Gastrocnemius medialis (tissue), 4 donors: ENCODE results near the gene VSTM2L. TPM values are rescaled to one million over a fixed set of nuclear protein-coding genes. Genes with fewer than 3 reads are reported as not detected.

Source experiments
- ATAC-seq, 2 donors: fragments of 150-250 bp; one replicate each; pipeline ENCODE4 v1.9.1; 2016
- DNase-seq, 2 donors: peaks; one replicate each; pipeline ENCODE4 v3.0.0-alpha.2; 2019
- H3K27ac ChIP-seq, 4 donors: fragments of 200-600 bp; sonication (generic); 1 replicate in 1 of 4; 2 replicates in 3 of 4; pipeline ENCODE4 v1.5.1; 2016 to 2018; ENCODE audit warnings: mild to moderate bottlenecking in 2 of 4, moderate library complexity in 1 of 4
- H3K27me3 ChIP-seq, 3 donors: fragments of 200-600 bp; sonication (generic) in 2 of 3; 1 replicate in 1 of 3; 2 replicates in 2 of 3; pipeline versions ENCODE4 v1.5.1 to v1.6.0; 2016 to 2019; ENCODE audit warnings: mild to moderate bottlenecking in 1 of 3, moderate library complexity in 1 of 3
- H3K36me3 ChIP-seq, 2 donors: fragments of 200-600 bp; sonication (generic) in 1 of 2; one replicate each; pipeline ENCODE4 v1.5.1; 2017 to 2018
- H3K4me1 ChIP-seq, 2 donors: fragments of 200-600 bp; sonication (generic) in 1 of 2; one replicate each; pipeline ENCODE4 v1.5.1; 2016 to 2017; ENCODE audit warnings: mild to moderate bottlenecking in 2 of 2
- H3K4me3 ChIP-seq, 4 donors: fragments of 200-600 bp; sonication (generic) in 3 of 4; 1 replicate in 1 of 4; 2 replicates in 3 of 4; pipeline ENCODE4 v1.5.1; 2016 to 2019; ENCODE audit warnings: mild to moderate bottlenecking in 2 of 4
- H3K9me3 ChIP-seq, 3 donors: fragments of 200-600 bp; sonication (generic) in 2 of 3; 1 replicate in 1 of 3; 2 replicates in 2 of 3; pipeline ENCODE4 v1.5.1; 2016 to 2019
- POLR2A ChIP-seq, 2 donors: fragments of 450-650 bp; IDR thresholded peaks; one replicate each; pipeline ENCODE4 v1.6.1; 2017; ENCODE audit warnings: antibody characterized with exemption in 2 of 2, mild to moderate bottlenecking in 2 of 2, moderate library complexity in 2 of 2
- in situ Hi-C, 4 donors: fragments of 200-750 bp; cut with MboI; loops; one replicate each; pipeline versions ENCODE4 v1.15.0 to v1.8.0; 2017; ENCODE audit warnings: low sequenced_read_pairs in 4 of 4
- intact Hi-C: fragments of 100-400 bp; cut with DNase I; formaldehyde crosslinking; loops from one replicate; pipeline ENCODE4 v1.15.1; 2023; ENCODE audit warnings: low total_unique reads
- total RNA-seq, 4 donors: library from RNA; depleted of rRNA; stranded (reverse); fragments of >200 nt; gene quantifications; one replicate each; pipeline versions ENCODE4 v1.1.0 to v1.2.3, GENCODE V29; 2016
- TF ChIP-seq, protein P1 (sequence below), 5 experiments: fragments of 450-650 bp in 3 of 5; fragments of 200-600 bp in 2 of 5; sonication (generic) in 2 of 5; IDR thresholded peaks in 4 of 5; conservative IDR thresholded peaks in 1 of 5; 1 replicate in 4 of 5; 2 replicates in 1 of 5; pipeline ENCODE4 v1.5.1; 2016 to 2019; ENCODE audit warnings: antibody characterized with exemption in 5 of 5, mild to moderate bottlenecking in 3 of 5, moderate library complexity in 3 of 5

Gene VSTM2L
- total RNA-seq, 4 donors from 2014 or later: 1.6 to 2.6 (median 2.4) TPM; not detected in 1

DNA sequence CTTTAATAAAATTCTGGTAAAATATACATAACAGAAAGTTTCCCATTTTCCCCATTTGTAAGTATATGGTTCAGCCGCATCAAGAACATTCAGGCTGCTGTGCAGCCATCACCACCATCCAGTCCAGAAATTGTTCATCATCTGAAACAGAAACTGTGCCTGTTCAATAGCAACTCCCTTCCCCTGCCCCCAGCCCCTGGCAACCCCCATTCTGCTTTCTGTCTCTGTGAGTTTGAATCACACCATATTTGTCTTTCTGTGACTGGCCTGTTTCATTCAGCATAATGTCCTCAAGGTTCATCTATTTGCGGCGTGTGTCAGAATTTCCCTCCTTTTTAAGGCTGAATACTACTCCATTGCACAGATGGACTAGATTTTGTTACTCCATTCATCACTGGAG lies 19.1 kb downstream of the VSTM2L start:
- ATAC-seq: no peak
- Histone ChIP-seq H3K36me3 (no peaks in the 10 kb centered on the region), H3K27me3 (peaks cover 13 to 28% (median 14%) of the 10 kb centered on the region in 3 donors), H3K9me3 (no peaks in the 10 kb centered on the region), H3K4me1 (no peaks in the 10 kb centered on the region), H3K27ac (no peak overlapping the region), H3K4me3 (no peak overlapping the region)
- TF ChIP-seq POLR2A (IDR thresholded peaks at IDR 0.05): no peak
- TF ChIP-seq, protein P1, sequence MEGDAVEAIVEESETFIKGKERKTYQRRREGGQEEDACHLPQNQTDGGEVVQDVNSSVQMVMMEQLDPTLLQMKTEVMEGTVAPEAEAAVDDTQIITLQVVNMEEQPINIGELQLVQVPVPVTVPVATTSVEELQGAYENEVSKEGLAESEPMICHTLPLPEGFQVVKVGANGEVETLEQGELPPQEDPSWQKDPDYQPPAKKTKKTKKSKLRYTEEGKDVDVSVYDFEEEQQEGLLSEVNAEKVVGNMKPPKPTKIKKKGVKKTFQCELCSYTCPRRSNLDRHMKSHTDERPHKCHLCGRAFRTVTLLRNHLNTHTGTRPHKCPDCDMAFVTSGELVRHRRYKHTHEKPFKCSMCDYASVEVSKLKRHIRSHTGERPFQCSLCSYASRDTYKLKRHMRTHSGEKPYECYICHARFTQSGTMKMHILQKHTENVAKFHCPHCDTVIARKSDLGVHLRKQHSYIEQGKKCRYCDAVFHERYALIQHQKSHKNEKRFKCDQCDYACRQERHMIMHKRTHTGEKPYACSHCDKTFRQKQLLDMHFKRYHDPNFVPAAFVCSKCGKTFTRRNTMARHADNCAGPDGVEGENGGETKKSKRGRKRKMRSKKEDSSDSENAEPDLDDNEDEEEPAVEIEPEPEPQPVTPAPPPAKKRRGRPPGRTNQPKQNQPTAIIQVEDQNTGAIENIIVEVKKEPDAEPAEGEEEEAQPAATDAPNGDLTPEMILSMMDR (IDR thresholded peaks at IDR 0.05 in 4 of 5, conservative IDR thresholded peaks at IDR 0.05 in 1 of 5): no peak
- no peak for DNase-seq
- in situ Hi-C loops: loop anchor here in 1 of 4 donors (25.0 kb wide), 1 partner anchor 110 kb away; no protein-coding TSS in a partner anchor
- intact Hi-C loops: no loop called here

DNA sequence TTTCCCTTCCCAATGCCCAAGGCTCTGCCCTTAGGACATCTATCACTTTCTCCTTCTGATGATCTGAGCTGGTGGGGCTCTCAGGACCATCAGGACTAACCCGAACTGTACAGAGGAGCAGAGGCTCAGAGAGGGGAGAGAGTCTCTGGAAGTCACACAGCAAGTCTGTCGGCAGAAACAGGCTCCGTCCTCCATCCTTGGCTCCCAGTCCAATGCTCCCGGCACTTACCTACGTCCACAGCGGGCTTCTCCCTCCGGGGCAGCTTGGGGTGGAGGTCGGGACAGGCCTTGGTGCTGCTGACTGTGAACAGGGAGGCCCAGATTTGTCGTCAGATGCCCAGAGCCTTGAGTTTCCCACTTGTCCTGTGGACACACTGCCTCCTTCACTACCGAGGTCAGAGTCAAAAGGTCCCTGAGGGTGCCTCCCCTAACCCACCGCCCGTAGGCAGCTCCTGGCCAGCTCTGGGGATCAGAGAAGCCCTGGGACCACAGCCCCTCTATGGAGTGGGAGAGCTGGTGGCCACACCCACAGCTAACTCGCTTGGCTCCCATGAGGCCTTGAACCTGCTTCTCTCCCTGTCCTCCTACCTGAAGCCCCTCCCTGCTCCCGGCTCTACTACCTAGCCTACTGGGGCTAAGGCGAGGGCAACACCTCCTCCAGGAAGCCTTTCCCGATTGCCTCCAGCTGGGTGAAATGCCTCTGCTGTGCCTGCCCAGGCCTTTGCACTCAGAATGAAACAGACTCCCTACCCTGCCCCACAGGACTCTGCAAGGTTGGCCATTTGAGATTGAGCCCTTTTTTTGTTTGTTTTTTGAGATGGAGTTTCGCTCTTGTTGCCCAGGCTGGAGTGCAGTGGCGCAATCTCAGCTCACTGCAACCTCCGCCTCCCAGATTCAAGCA lies 22.6 kb downstream of the VSTM2L start:
- Histone ChIP-seq H3K27ac (no peak overlapping the region), H3K27me3 (peaks cover 0 to 7% (median under 1%) of the 10 kb centered on the region in 3 donors), H3K4me3 (no peak overlapping the region), H3K4me1 (no peaks in the 10 kb centered on the region), H3K36me3 (no peaks in the 10 kb centered on the region), H3K9me3 (no peaks in the 10 kb centered on the region)
- intact Hi-C loops (no loop called here), in situ Hi-C loops (no loop called here)
- ATAC-seq: no peak
- TF ChIP-seq, protein P1 (IDR thresholded peaks at IDR 0.05 in 4 of 5, conservative IDR thresholded peaks at IDR 0.05 in 1 of 5): no peak
- TF ChIP-seq POLR2A (IDR thresholded peaks at IDR 0.05): no peak
- no peak for DNase-seq

DNA sequence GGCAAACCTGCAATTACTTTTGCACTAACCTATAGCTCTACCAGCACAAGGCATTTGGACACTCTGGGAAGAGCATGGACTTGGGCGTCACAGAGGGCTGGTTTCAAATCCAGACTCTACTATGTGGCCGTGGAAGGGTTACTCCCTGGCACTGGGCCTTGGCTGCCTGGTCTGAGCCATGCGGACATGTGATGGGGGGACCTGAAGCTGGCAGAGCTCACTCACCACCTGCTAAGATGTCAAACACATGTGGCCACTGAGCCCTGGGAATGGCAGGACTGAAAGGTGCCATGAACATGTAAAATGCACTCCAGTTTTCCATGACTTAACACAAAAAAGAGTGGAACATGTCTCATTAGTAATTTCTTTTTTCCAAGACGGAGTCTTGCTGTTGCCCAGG lies 23.7 kb downstream of the VSTM2L start:
- Histone ChIP-seq H3K4me1 (no peaks in the 10 kb centered on the region), H3K27me3 (peaks cover 0 to 7% (median 0%) of the 10 kb centered on the region in 3 donors), H3K4me3 (no peak overlapping the region), H3K9me3 (no peaks in the 10 kb centered on the region), H3K36me3 (no peaks in the 10 kb centered on the region), H3K27ac (no peak overlapping the region)
- intact Hi-C loops (no loop called here), in situ Hi-C loops (no loop called here)
- no peak for ATAC-seq
- no peak for DNase-seq
- TF ChIP-seq POLR2A (IDR thresholded peaks at IDR 0.05): no peak
- TF ChIP-seq, protein P1 (IDR thresholded peaks at IDR 0.05 in 4 of 5, conservative IDR thresholded peaks at IDR 0.05 in 1 of 5): no peak

DNA sequence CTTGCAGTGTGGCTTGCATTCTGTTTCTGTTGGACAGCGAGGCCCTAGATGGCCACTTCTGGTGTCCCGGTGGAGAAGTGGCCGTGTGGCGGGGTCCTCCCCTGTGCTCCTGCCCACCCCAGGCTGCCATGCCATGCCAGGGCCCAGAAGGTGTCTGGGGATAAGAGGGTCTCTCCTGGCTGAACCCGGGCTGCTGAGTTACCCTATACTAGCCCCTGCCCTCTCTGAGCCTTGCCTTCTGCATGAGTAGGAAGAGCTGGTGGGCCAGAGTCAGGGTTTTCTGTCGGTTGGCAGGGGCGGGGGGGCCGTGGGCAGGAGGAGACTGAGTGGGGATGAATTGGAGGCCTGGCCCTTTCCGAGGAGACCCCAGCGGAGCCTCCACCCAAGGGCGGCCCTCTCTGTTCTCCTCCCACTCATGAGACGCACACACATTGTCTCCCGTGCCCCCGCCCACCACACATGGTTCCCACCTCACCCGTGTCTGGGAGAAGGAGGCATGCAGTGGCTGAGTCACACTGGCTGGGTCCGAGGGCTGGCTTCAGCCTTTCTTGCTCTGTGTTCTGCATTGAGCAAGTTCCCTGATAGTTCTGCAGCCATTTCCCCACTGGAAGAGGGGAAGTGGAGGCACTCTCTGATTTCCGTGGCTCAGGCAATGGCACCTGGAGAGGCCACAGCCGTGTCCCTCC lies 24.6 kb downstream of the VSTM2L start:
- Histone ChIP-seq H3K36me3 (no peaks in the 10 kb centered on the region), H3K27me3 (peaks cover 0 to 10% (median 6%) of the 10 kb centered on the region in 3 donors), H3K4me1 (no peaks in the 10 kb centered on the region), H3K27ac (no peak overlapping the region), H3K4me3 (no peak overlapping the region), H3K9me3 (no peaks in the 10 kb centered on the region)
- in situ Hi-C loops: no loop called here
- no peak for TF ChIP-seq POLR2A (IDR thresholded peaks at IDR 0.05)
- TF ChIP-seq, protein P1 (IDR thresholded peaks at IDR 0.05 in 4 of 5, conservative IDR thresholded peaks at IDR 0.05 in 1 of 5): no peak
- no peak for DNase-seq
- intact Hi-C loops: no loop called here
- no peak for ATAC-seq
